Measurements from ENCODE around the gene HRH2. TPM values are rescaled to one million over a fixed set of nuclear protein-coding genes. Genes with fewer than 3 reads are reported as not detected.

The HRH2 gene
- total and polyA plus RNA-seq, 9 of the 15 experiments (the other 6 are each of a cell fraction or from before 2014, with no cell fraction given) = 0.04 TPM; not detected in 8

- Histone ChIP-seq H3K4me2 (ENCODE audit: insufficient read depth, low read length) (no peak overlapping the region), H3K9me3 (replicated peaks; ENCODE audit: control insufficient read depth, insufficient read depth, low read depth, low read length) (no peaks in the 10 kb centered on the region), H3K36me3 (ENCODE audit: control insufficient read depth, insufficient read depth, low read length) (no peaks in the 10 kb centered on the region), H4K20me1 (replicated peaks; ENCODE audit: control insufficient read depth, insufficient read depth, low read length) (peaks cover 15% of the 10 kb centered on the region; the same call in 1 of the 2 replicates), H3K4me3 (no peak overlapping the region), H3K79me2 (ENCODE audit: control insufficient read depth, insufficient read depth, low read length) (no peaks in the 10 kb centered on the region), H3K9me1 (ENCODE audit: control insufficient read depth, insufficient read depth, low read length) (peaks cover 3% of the 10 kb centered on the region), H3K4me1 (replicated peaks in 1 of 2; ENCODE audit: control insufficient read depth in 2 of 2, insufficient read depth in 2 of 2, low read length in 2 of 2) (peaks cover 0 to 2% of the 10 kb centered on the region in 2 experiments; a peak in 1 of 5 replicates), H3K27ac (ENCODE audit: extremely low read depth, low read depth, low read length) (no peak overlapping the region), H2AFZ (ENCODE audit: low read depth, low read length) (no peak overlapping the region), H3K9ac (ENCODE audit: insufficient read depth in 1 of 2, low read depth in 2 of 2, low read length in 2 of 2) (no peak overlapping the region), H3K27me3 (ENCODE audit: control insufficient read depth in 2 of 2, insufficient read depth in 2 of 2, low read length in 2 of 2) (peaks cover 35 to 98% of the 10 kb centered on the region in 2 experiments)
- in situ Hi-C loops (cut with MboI) = no loop called here
- WGBS (ENCODE audit: insufficient coverage, low coverage, missing lambda C conversion rate) = 7% methylated on average over 15 of the region's 15 CpGs
- FAIRE-seq = no peak
- no peak for DNase-seq (ENCODE audit: extremely low read depth in 1 of 4, low spot score in 3 of 4)
- intact Hi-C loops (cut with micrococcal nuclease) = no loop called here
- CTCF ChIA-PET (ENCODE audit: low intra/inter-chr PET ratio) = no interaction called here
- BruUV-seq (replicated peaks) = no TSS peak
- POLR2A ChIA-PET = interaction anchor here (0.6 kb wide), 1 partner anchor 16 kb away, joined by 3 read pairs; no protein-coding TSS in a partner anchor
- ATAC-seq = no peak
- TF ChIP-seq RBM34 (IDR thresholded peaks at IDR 0.05; ENCODE audit: borderline replicate concordance, insufficient read depth, low read length) = no peak
- TF ChIP-seq MNT (conservative IDR thresholded peaks at IDR 0.05) = no peak
- no peak for TF ChIP-seq MIER1 (IDR thresholded peaks at IDR 0.05; ENCODE audit: low read depth)
- no peak for TF ChIP-seq SP2 (IDR thresholded peaks at IDR 0.05; ENCODE audit: extremely low read depth, low read depth, low read length, poor library complexity, severe bottlenecking)
- no peak for TF ChIP-seq E2F5 (CRISPR knock-in tag; IDR thresholded peaks at IDR 0.05)
- TF ChIP-seq IRF9 (tag; IDR thresholded peaks at IDR 0.05) = no peak
- TF ChIP-seq ZNF280B (CRISPR knock-in tag; IDR thresholded peaks at IDR 0.05) = no peak
- TF ChIP-seq HNRNPK (IDR thresholded peaks at IDR 0.05; ENCODE audit: low read depth, low read length, poor library complexity, severe bottlenecking) = no peak
- TF ChIP-seq FOSL1 (tag; conservative IDR thresholded peaks at IDR 0.05) = no peak
- no peak for TF ChIP-seq L3MBTL2 (IDR thresholded peaks at IDR 0.05)
- TF ChIP-seq UBTF (IDR thresholded peaks at IDR 0.05; ENCODE audit: borderline replicate concordance in 1 of 2, low read depth in 2 of 2, low read length in 2 of 2) = no peak
- no peak for TF ChIP-seq GATA2 (CRISPR knock-in tag; IDR thresholded peaks at IDR 0.05)
- no peak for TF ChIP-seq ARNT (IDR thresholded peaks at IDR 0.05)
These were observed 25.4 kb downstream of the HRH2 start for GRCh38 chr5:175683231-175683630.
